Measurements from ENCODE around the gene SLC22A12.

DNA sequence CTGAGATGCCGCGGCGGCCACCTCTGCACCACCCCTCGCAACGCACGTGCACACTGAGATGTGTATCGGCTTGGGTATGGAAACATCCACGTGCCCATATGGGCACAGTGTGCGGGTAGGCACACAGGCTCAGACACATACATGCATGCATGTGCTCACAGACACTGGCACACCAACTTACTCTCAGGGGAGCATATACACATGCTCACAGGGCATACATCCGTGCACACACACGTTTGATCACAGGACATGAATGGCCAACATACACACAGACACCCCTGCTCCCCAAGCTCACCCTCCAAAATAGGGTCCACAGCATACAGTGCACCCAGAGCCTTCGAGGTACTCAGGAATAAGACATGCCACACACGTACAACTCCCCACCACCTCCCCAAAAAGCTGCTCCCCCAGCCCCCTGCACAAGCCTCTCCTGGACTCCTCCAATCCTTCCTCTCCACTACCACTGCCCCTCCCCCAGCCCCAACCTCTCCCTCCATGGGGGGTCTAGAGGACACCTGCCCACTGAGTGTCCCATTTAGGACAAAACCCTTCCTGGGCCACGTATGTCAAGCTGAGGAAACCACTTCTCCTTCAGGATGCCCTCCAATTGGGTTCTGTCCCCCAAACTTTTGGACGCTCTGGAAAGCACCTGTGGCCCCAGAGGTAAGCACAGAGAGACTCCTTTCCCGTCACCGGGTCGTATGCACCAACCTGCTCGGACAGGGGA, 53.1 kb downstream of the SLC22A12 start:
- TF ChIP-seq, protein P1, sequence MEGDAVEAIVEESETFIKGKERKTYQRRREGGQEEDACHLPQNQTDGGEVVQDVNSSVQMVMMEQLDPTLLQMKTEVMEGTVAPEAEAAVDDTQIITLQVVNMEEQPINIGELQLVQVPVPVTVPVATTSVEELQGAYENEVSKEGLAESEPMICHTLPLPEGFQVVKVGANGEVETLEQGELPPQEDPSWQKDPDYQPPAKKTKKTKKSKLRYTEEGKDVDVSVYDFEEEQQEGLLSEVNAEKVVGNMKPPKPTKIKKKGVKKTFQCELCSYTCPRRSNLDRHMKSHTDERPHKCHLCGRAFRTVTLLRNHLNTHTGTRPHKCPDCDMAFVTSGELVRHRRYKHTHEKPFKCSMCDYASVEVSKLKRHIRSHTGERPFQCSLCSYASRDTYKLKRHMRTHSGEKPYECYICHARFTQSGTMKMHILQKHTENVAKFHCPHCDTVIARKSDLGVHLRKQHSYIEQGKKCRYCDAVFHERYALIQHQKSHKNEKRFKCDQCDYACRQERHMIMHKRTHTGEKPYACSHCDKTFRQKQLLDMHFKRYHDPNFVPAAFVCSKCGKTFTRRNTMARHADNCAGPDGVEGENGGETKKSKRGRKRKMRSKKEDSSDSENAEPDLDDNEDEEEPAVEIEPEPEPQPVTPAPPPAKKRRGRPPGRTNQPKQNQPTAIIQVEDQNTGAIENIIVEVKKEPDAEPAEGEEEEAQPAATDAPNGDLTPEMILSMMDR (conservative IDR thresholded peaks at IDR 0.05; ENCODE audit: low read depth in 2 of 2): no peak
- TF ChIP-seq EZH2 (IDR thresholded peaks at IDR 0.05; ENCODE audit: low read depth, unreplicated experiment) (no peak), POLR2AphosphoS5 (IDR thresholded peaks at IDR 0.05; ENCODE audit: low read depth) (no peak)
